ENCODE results near the gene RRAS2. TPM values are rescaled to one million over a fixed set of nuclear protein-coding genes. Genes with fewer than 3 reads are reported as not detected.
"Not testable (repeated sequence)": the region's sequence is repeated elsewhere in the genome, so short reads cannot be mapped to it uniquely, and the experiment has no call there.

The RRAS2 gene
- total RNA-seq, 1 experiment from 2014 or later = 37.3 TPM

DNA sequence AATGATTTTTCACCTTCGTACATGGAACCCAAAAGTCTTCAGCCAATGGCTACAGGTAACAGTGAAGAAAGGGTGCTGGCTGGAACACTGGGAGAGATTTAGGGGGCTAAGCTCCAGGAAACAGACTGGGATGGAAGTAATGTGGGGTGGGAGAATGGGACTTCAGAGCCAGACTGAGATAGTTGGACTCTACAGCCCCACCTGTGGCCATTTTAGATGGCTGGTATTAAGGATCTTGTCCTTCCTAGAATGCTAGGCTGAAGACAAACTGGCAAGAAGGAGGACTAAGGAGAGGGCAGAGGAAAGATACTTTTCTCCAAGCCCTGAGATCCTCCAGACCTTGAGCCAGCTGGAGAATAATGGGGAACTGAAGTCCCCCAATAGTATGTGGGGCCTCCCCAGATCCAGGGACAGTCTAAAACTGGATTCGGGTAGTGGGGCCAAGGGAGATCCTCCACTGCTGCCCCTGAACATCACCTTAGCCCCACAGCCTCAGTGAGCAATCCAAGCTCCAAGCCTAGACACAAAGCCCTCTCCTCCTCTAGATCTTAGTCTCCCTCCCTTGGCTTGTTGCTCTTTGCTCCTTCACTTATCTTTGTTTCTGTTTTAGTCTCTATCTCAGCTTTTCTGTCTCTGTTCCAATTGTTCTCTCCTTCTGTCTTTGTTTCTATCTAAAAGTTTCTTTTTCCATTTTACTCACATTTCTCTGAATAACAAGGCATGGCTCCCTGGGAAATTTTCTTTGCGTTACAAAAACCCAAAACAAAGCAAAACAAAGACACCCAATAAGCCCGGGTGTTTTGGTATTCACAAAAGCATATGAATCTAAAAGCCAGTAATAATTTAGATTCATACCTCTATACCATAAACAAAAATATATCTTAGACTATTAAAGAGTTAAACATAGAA lies 16.2 kb upstream of the RRAS2 start:
- peak; percentile 45 for DNase-seq (ENCODE audit: low read depth, low spot score)
- in situ Hi-C loops (cut with HindIII; ENCODE audit: low pct_unique_long_range_greater_than_20kb, low sequenced_read_pairs) = no loop called here

DNA sequence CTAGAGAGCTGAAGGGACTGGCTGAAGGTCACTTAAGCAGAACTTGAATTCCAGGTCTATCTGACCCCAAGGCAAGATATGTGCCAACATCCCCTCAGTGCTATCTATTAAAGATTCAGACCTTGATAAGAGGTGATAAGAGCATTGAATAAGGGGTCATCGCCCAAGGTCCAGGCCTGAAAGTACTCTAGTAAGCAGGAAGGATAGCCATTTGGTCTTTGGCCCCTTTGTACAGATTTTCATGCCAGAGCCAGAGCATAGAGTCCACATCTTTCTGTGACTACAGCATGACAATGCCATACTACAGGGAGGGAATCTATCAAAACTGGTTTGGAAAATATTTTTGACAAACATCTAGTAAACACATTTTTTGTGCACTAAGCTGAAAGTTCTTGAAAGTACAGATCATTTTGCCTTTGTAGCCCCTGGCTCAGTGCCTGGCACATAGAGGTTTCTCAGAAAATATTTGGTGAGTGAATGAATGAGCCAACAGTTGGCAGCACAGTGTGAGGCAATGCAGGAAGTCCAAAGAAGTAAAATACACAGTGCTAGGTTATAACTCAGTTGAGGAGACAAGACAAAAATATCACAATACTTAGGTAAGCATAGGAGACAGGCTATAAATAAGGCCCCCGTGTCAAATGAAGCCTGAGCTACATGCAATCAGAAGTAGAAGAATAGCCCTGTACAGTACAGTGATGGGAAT lies 15.1 kb upstream of the RRAS2 start:
- no peak for DNase-seq (ENCODE audit: low read depth, low spot score)
- in situ Hi-C loops (cut with HindIII; ENCODE audit: low pct_unique_long_range_greater_than_20kb, low sequenced_read_pairs) = no loop called here

DNA sequence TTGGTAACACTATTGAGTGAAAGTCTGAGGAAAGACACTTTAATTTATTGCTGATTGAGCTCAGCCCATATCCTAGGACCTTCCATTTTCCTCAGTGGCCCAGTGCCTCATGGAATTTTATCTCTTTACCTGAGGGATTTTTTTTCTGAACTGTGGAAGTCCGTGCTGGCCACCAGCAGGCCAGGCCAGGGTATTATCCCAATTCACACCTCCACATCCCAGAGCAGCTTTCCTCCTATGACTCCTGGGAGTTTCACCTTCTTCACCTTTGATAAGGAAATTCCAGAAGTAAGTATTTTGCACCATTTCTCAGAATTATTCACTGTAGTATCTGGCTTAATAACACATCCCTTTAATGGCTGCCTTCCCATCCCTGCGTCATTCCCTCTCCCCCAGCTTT lies 13.0 kb upstream of the RRAS2 start:
- no peak for DNase-seq (ENCODE audit: low read depth, low spot score)
- in situ Hi-C loops (cut with HindIII; ENCODE audit: low pct_unique_long_range_greater_than_20kb, low sequenced_read_pairs) = no loop called here

DNA sequence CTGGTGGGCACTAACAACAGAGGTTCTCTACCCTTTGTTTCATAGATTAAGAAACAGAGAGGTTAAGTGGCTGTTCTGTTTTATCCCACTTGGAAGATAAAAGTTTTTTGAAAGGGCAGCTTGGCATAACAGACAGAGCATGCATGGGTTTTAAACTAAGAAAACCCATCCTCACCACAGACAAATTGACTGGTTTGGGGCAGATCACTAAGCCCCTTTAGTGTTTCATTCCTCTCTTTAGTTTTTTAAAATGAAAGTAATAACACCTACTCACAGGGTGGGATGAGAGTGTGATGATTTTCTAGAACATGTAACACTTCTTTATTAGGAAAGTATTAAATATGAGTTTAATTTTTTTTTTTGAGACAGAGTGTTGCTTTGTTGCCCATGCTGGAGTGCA lies 12.3 kb upstream of the RRAS2 start:
- in situ Hi-C loops (cut with HindIII; ENCODE audit: low pct_unique_long_range_greater_than_20kb, low sequenced_read_pairs) = no loop called here
- DNase-seq (ENCODE audit: low read depth, low spot score) = no peak

DNA sequence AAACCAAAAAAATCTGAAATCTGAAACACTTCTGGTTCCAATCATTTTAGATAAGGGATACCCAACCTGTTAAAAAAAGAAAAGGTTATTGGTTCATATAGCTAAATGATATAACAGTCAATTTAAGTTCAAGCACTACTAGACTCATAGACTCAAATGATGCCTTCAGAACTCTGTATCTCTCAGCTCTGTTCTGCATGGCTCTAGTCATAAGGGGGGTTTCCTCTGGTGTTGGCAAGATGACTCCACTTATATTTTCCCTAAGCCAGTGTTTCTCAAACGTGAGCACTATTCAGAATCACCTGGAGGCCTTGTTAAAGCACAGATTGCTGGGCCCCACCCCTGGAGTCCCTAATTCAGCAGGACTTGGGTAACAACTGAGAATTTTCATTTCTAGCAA lies 11.5 kb upstream of the RRAS2 start:
- DNase-seq (ENCODE audit: low read depth, low spot score) = no peak
- in situ Hi-C loops (cut with HindIII; ENCODE audit: low pct_unique_long_range_greater_than_20kb, low sequenced_read_pairs) = no loop called here

DNA sequence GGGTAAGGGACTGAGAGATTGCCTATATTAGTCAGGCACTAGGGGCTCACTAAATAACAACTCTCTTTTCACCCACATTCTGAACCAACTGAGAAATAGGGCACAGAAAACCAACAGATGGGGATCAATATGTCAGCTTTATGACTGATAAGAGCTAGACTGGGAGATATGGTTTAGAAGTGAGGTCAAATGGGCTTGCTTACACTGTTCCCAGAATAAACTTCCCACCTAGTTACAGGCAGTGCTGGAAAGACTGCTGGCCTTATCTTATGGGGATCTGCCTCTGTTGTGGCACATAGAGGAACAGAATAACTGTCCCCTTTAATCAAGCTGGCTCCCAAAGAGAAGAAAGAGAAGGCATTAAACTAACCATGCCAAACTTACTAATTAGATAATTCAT lies 10.6 kb upstream of the RRAS2 start:
- DNase-seq (ENCODE audit: low read depth, low spot score) = no peak
- in situ Hi-C loops (cut with HindIII; ENCODE audit: low pct_unique_long_range_greater_than_20kb, low sequenced_read_pairs) = no loop called here

DNA sequence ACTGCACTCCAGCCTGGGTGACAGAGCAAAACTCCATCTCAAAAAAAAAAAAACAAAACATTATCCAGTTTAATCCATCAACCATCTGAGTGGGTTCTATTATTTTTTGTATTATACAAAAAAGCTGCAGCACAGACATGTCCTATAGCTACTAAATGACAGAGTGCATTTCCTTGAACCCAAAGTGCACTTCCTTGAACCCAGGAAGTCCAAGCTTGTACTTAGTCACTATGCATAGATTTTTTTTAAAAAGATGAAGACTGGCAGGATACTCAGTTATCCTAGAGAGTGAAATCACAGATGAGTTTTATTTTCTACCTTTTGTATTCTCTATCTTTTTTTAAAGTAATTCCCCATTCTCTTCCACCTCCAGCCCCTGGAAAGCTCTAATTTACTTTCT lies 8.0 kb upstream of the RRAS2 start:
- no peak for DNase-seq (ENCODE audit: low read depth, low spot score)
- in situ Hi-C loops (cut with HindIII; ENCODE audit: low pct_unique_long_range_greater_than_20kb, low sequenced_read_pairs) = no loop called here

DNA sequence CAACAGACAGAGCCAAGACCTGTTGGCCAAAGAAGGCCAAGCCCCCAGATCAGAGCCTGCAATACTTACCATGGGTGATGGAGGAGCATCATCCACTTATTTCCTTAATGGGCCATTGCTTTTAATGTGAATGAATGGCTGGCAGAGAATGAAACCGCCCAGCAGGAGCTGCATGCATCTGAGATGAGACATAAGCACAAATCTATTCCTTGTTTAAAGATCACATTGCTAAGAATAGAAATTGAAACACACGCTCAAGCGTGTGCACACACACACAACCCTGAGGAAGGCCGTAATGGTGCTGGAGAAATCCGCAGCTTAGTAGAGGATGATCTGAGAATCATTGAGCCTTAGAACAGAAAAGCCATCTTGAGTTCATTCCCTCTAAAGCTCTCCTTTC lies 5.3 kb upstream of the RRAS2 start:
- in situ Hi-C loops (cut with HindIII; ENCODE audit: low pct_unique_long_range_greater_than_20kb, low sequenced_read_pairs) = no loop called here
- DNase-seq (ENCODE audit: low read depth, low spot score) = peak; percentile 25

DNA sequence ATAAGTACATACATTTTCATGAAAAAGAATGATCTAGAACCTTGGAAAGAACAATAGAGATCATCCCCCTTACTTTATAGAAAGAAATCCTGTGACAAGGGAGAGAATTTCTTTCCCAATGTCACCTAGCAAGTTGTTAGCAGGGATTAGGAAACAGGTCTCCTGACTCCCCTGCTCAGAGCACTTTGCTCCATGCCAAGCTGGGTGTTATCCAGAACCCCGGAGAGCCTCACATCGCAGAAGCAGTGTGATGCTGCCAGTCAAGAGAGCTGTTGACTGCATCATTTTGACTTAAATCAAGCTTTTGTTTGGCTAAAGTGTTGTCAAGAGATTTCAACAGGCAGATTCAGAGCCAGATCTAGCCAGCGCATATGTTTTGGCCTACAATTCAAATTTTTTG lies 3.6 kb upstream of the RRAS2 start:
- in situ Hi-C loops (cut with HindIII; ENCODE audit: low pct_unique_long_range_greater_than_20kb, low sequenced_read_pairs) = no loop called here

DNA sequence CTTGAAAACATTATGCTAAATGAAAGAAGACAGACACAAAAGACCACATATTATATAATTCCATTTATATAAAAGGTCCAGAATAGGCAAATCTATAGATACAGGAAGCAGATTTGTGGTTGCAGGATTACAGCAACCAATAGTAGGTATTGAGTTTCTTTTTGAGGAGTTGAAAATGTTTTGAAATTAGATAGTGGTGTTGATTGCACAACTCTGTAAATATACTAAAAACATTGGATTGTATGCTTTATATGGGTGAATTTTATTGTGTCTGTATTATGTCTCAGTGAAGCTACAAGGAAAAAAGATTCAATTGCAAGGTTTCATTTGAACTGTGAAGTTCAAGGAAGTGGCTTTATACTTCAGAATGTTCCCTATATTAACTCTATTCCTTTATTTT lies 3.0 kb upstream of the RRAS2 start:
- in situ Hi-C loops (cut with HindIII; ENCODE audit: low pct_unique_long_range_greater_than_20kb, low sequenced_read_pairs) = no loop called here
- no peak for DNase-seq (ENCODE audit: low read depth, low spot score)

More for the DNA sequence above, 3.6 kb upstream of the RRAS2 start:
- no peak for DNase-seq (ENCODE audit: low read depth, low spot score)

DNA sequence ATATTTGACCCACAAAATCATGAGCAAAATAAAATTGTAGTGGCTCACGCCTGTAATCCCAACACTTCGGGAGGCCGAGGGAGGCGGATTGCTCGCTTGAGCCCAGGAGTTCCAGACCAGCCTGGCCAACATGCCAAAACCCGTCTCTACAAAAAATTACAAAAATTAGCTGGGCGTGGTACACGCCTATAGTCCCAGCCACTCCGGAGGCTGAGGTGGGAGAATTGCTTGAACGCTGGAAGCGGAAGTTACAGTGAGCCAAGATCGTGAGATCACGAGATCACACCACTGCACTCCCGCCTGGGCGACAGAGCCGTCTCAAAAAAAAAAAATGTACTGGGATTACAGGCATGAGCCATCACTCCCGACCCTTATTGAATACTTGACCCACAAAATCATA lies 2.0 kb upstream of the RRAS2 start:
- in situ Hi-C loops (cut with HindIII; ENCODE audit: low pct_unique_long_range_greater_than_20kb, low sequenced_read_pairs) = no loop called here

DNA sequence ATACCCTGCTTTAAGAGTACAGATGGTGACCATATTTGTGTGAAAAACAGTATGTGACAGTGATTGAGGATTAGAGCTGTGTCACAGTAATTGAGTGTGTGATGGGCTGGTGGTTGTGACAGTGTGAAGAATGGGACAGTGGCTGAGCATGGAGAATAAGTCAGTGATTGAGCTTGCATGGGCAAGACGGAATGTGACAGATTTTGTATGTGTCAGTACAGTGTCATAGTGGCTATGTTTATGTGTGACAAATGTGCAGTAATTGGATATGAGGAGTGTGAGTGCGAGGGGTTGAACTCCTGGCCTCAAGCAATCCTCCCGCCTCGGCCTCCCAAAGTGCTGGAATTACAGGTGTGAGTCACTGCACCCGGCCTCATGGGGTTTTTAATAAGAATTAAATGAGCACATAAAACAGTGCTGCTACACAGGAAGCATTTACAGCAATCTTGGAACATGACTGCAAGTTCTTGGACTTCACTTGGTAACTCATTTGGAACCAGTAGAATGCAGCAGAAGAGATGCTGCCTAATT lies 583 bp upstream of the RRAS2 start:
- DNase-seq (ENCODE audit: low read depth, low spot score) = no peak
- in situ Hi-C loops (cut with HindIII; ENCODE audit: low pct_unique_long_range_greater_than_20kb, low sequenced_read_pairs) = no loop called here

More for the DNA sequence above, 2.0 kb upstream of the RRAS2 start:
- DNase-seq (ENCODE audit: low read depth, low spot score) = no peak

DNA sequence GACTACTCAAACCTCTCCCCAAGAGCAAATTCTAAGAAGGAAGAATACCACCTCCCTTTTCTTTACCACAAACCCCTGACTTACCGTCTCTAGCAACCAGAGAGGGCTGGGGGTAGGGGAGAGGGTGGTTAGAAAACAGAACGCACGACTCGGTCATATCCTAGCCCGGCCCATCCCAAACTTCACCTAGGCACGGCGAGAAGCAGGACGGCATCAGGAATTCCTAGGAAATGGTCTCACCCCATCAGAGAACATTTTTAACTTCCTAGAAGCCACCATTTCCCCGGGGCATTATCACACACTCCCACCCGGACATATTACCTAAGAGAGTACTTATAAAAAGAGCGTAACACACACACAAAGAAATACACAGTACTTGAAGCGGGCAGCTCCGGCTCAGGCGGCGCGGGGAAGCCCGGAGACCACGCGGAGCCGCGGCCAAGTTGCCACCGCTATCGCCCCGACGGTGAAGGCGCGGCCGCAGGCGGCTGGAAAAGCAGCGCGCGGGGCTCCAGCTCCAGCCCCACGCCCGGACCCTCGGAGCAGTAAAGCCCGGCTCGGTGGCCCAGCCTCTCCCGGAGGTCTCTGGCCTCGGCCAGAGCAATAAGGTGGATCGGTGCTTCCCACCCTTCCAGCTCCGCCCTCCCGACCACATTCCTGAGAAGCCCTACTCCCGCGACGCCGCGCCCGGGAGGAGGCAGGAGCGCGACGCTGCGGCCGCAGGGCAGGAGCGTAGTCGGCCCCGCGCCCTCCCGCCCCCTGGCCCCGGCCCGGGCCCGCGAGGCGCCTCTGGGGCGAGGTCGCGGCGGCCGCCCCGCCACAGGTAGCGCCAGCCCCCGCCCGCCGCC lies 878 bp downstream of the RRAS2 start:
- in situ Hi-C loops (cut with HindIII; ENCODE audit: low pct_unique_long_range_greater_than_20kb, low sequenced_read_pairs) = no loop called here
- peak; percentile 63 for DNase-seq (ENCODE audit: low read depth, low spot score)

DNA sequence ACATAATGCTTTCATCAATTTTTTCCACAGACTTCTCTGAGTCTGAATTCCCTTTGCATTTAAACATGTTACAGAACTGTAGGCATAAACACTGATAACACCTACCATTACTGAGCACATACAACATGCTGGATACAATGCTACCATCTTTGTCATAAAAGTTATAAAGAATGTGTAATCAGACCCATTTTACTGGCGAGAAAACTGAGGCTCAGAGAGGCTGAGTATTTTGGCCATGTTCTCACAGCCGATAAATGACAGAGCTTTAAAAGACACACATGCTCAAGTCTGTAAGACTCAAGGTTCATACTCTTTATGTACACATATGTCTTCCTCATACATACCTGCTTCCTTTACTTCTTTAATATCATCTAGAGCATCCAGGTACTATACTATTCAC lies 2.6 kb downstream of the RRAS2 start:
- DNase-seq (ENCODE audit: low read depth, low spot score) = no peak
- in situ Hi-C loops (cut with HindIII; ENCODE audit: low pct_unique_long_range_greater_than_20kb, low sequenced_read_pairs) = no loop called here

DNA sequence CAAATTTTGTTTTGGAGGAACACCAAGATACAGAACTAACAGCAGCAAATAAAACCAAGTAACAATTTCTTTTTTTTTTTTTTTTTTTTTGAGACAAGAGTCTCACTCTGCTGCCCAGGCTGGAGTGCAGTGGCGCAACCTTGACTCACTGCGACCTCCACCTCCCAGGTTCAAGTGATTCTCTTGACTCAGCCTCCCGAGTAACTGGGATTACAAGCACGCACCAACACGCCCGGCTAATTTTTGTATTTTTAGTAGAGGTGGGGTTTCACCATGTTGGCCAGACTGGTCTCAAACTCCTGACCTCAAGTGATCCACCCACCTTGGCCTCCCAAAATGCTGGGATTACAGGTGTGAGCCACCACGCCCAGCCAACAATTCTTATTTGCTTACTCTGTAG lies 4.4 kb downstream of the RRAS2 start:
- in situ Hi-C loops (cut with HindIII; ENCODE audit: low pct_unique_long_range_greater_than_20kb, low sequenced_read_pairs); DNase-seq (ENCODE audit: low read depth, low spot score): not testable (repeated sequence)

DNA sequence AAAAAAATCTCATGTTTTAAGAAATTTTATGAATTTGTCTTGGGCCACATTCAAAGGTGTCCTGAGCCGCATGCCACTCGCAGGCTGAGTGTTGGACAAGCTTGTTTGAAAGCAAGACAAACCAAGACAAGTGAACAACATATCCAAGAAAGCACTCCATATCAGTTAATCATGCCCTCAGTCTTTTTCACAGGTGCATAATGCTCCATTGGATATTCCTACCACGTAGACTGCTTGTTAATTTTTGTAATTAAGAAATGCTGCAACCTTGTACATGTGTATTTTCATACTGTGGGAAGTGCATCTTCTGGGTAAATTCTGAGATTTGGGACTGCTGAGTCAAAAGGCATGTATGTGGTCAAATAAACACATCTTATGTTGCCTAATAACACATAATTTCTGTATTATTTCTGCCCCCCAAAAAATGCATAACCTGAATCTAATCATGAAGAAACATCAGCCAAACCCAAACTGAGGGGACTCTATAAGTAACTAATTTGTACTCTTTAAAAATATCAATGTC lies 8.2 kb downstream of the RRAS2 start:
- no peak for DNase-seq (ENCODE audit: low read depth, low spot score)

DNA sequence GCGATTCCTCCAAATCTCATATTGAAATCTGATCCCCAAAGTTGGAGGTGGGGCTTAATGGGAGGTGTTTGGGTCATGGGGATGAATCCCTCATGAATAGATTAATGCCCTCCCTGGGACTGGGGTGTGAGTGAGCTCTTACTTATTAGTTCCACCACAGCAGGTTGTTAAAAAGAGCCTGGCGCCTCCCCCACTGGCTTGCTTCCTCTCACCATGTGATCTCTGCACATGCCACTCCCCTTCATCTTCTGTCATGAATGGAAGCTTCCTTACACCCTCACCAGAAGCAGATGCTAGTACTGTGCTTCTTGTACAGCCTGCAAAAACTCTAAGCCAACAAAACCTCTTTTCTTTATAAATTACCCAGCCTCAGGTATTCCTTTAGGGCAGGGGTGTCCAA lies 8.8 kb downstream of the RRAS2 start:
- DNase-seq (ENCODE audit: low read depth, low spot score) = no peak
- in situ Hi-C loops (cut with HindIII; ENCODE audit: low pct_unique_long_range_greater_than_20kb, low sequenced_read_pairs) = no loop called here

More for the DNA sequence above, 8.2 kb downstream of the RRAS2 start:
- in situ Hi-C loops (cut with HindIII; ENCODE audit: low pct_unique_long_range_greater_than_20kb, low sequenced_read_pairs) = no loop called here

DNA sequence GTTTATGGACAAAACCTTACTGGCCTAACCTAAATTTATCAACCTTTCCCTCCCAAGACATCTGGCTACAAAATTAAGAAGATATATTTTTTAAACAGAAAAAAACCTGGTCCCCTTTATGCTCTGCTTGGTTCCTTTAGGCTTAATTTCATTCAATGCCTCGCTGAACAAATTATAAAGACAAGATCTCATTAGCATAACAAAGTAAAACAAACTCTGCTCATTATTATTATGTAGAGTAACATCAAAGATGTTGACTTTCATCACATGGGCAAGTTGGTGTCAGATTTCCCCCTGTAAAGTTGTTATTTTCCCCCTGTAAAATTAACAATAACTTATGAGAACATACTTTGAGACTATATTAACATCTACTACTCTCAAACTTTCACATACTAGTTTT lies 11.0 kb downstream of the RRAS2 start:
- in situ Hi-C loops (cut with HindIII; ENCODE audit: low pct_unique_long_range_greater_than_20kb, low sequenced_read_pairs) = no loop called here
- no peak for DNase-seq (ENCODE audit: low read depth, low spot score)

All from SK-MEL-5 (cell line).